SK-N-SH treated with all-trans-retinoic acid at 6 μM for 48 hours (cell line): ENCODE results near the gene ICA1.
"Not testable (repeated sequence)": the region's sequence is repeated elsewhere in the genome, so short reads cannot be mapped to it uniquely, and the experiment has no call there.

ENCODE experiments used
- ATAC-seq: fragments of 200-7000 bp; cut with Tn5 transposase; 3 replicates; pipeline ENCODE4 v1.9.1; 2020; ENCODE audit warnings: mild to moderate bottlenecking, moderate library complexity
- ARNTL ChIP-seq: fragments of 450-650 bp; formaldehyde crosslinking; IDR thresholded peaks from 2 replicates; pipeline ENCODE4 v1.5.0; 2020; ENCODE audit warnings: low read depth, mild to moderate bottlenecking, moderate library complexity, borderline replicate concordance
- BACH2 ChIP-seq: fragments of 250-450 bp; sonication (Bioruptor Pico); IDR thresholded peaks from 2 replicates; pipeline ENCODE4 v1.9.0; 2021; ENCODE audit warnings: mild to moderate bottlenecking, borderline replicate concordance
- CREB5 ChIP-seq: fragments of 250-450 bp; sonication (Bioruptor Pico); IDR thresholded peaks from 2 replicates; pipeline ENCODE4 v1.5.1; 2020; ENCODE audit warnings: low read depth, mild to moderate bottlenecking, moderate library complexity
- CSDC2 ChIP-seq: fragments of 250-450 bp; sonication (Bioruptor Pico); IDR thresholded peaks from 2 replicates; pipeline ENCODE4 v1.5.0; 2020; ENCODE audit warnings: mild to moderate bottlenecking, moderate library complexity
- CSRNP3 ChIP-seq: fragments of 250-450 bp; sonication (Bioruptor Pico); IDR thresholded peaks from 2 replicates; pipeline ENCODE4 v1.5.1; 2021; ENCODE audit warnings: mild to moderate bottlenecking, moderate library complexity
- ESRRG ChIP-seq: fragments of 250-450 bp; sonication (Bioruptor Pico); IDR thresholded peaks from 2 replicates; pipeline ENCODE4 v1.6.1; 2021; ENCODE audit warnings: mild to moderate bottlenecking
- GLIS3 ChIP-seq: fragments of 250-450 bp; sonication (Bioruptor Pico); IDR thresholded peaks from 2 replicates; pipeline ENCODE4 v1.5.0; 2020; ENCODE audit warnings: mild to moderate bottlenecking, moderate library complexity
- ISL1 ChIP-seq: fragments of 250-450 bp; sonication (Bioruptor Pico); IDR thresholded peaks from 2 replicates; pipeline ENCODE4 v2.1.2; 2022; ENCODE audit warnings: mild to moderate bottlenecking, moderate library complexity
- OSR1 ChIP-seq: fragments of 250-450 bp; sonication (Bioruptor Pico); IDR thresholded peaks from 2 replicates; pipeline ENCODE4 v1.8.0; 2022; ENCODE audit warnings: moderate library complexity, mild to moderate bottlenecking, inconsistent platforms
- PATZ1 ChIP-seq: fragments of 250-450 bp; sonication (Bioruptor Pico); IDR thresholded peaks from 2 replicates; pipeline ENCODE4 v1.8.0; 2020; ENCODE audit warnings: mild to moderate bottlenecking, moderate library complexity, borderline replicate concordance
- POU6F1 ChIP-seq: fragments of 250-450 bp; sonication (Bioruptor Pico); IDR thresholded peaks from 2 replicates; pipeline ENCODE4 v1.8.0; 2021; ENCODE audit warnings: low read depth, mild to moderate bottlenecking, moderate library complexity, borderline replicate concordance
- PPARA ChIP-seq: fragments of 250-450 bp; sonication (Bioruptor Pico); IDR thresholded peaks from 2 replicates; pipeline ENCODE4 v1.5.0; 2020; ENCODE audit warnings: mild to moderate bottlenecking, borderline replicate concordance
- RARB ChIP-seq: fragments of 250-450 bp; sonication (Bioruptor Pico); IDR thresholded peaks from 2 replicates; pipeline ENCODE4 v1.8.0; 2021; ENCODE audit warnings: mild to moderate bottlenecking, moderate library complexity
- SNAI2 ChIP-seq: fragments of 250-450 bp; sonication (Bioruptor Pico); IDR thresholded peaks from 2 replicates; pipeline ENCODE4 v1.5.0; 2020; ENCODE audit warnings: mild to moderate bottlenecking, moderate library complexity
- TCF4 ChIP-seq: fragments of 250-450 bp; sonication (Bioruptor Pico); IDR thresholded peaks from 2 replicates; pipeline ENCODE4 v1.8.0; 2021; ENCODE audit warnings: mild to moderate bottlenecking, moderate library complexity, borderline replicate concordance
- TOX ChIP-seq: fragments of 250-450 bp; sonication (Bioruptor Pico); IDR thresholded peaks from 2 replicates; pipeline ENCODE4 v1.8.0; 2021; ENCODE audit warnings: mild to moderate bottlenecking, moderate library complexity, borderline replicate concordance
- TSHZ2 ChIP-seq: fragments of 250-450 bp; sonication (Bioruptor Pico); IDR thresholded peaks from 2 replicates; pipeline ENCODE4 v1.5.0; 2020; ENCODE audit warnings: mild to moderate bottlenecking, moderate library complexity
- ZC3H10 ChIP-seq: fragments of 250-450 bp; sonication (Bioruptor Pico); IDR thresholded peaks from 2 replicates; pipeline ENCODE4 v1.5.1; 2021; ENCODE audit warnings: mild to moderate bottlenecking, moderate library complexity
- ZFP3 ChIP-seq: fragments of 250-450 bp; sonication (Bioruptor Pico); IDR thresholded peaks from 2 replicates; pipeline ENCODE4 v1.5.0; 2020; ENCODE audit warnings: mild to moderate bottlenecking, moderate library complexity
- ZFP30 ChIP-seq: fragments of 450-650 bp; formaldehyde crosslinking; IDR thresholded peaks from 2 replicates; pipeline ENCODE4 v1.5.0; 2022; ENCODE audit warnings: mild to moderate bottlenecking, moderate library complexity
- ZNF565 ChIP-seq: fragments of 450-650 bp; formaldehyde crosslinking; conservative IDR thresholded peaks from 2 replicates; pipeline ENCODE4 v1.5.0; 2020; ENCODE audit warnings: low read depth, mild to moderate bottlenecking, moderate library complexity
- ZNF70 ChIP-seq: fragments of 450-650 bp; formaldehyde crosslinking; IDR thresholded peaks from 2 replicates; pipeline ENCODE4 v1.5.0; 2020; ENCODE audit warnings: mild to moderate bottlenecking, moderate library complexity
- ZNF8 ChIP-seq: fragments of 450-650 bp; formaldehyde crosslinking; IDR thresholded peaks from 2 replicates; pipeline ENCODE4 v1.5.0; 2020; ENCODE audit warnings: mild to moderate bottlenecking, moderate library complexity

The ICA1 gene

GRCh38 chr7:8109196-8110022 is 152.6 kb downstream of the ICA1 start:
- TF ChIP-seq ZNF565 (CRISPR knock-in tag): no peak
- no peak for TF ChIP-seq OSR1 (CRISPR knock-in tag)
- TF ChIP-seq ZFP3 (CRISPR knock-in tag): no peak
- TF ChIP-seq ZNF8 (CRISPR knock-in tag): no peak
- no peak for TF ChIP-seq TOX (CRISPR knock-in tag)
- no peak for TF ChIP-seq BACH2 (CRISPR knock-in tag)
- no peak for TF ChIP-seq ISL1 (CRISPR knock-in tag)
- no peak for TF ChIP-seq CSRNP3 (CRISPR knock-in tag)
- no peak for TF ChIP-seq GLIS3 (CRISPR knock-in tag)
- no peak for TF ChIP-seq ZC3H10 (CRISPR knock-in tag)
- TF ChIP-seq ARNTL: no peak
- ATAC-seq: no peak

- no peak for ATAC-seq
- TF ChIP-seq SNAI2 (CRISPR knock-in tag) (no peak), ZNF565 (CRISPR knock-in tag) (no peak)
Observed at GRCh38 chr7:8105449-8106095, 156.4 kb downstream of the ICA1 start.

- no peak for TF ChIP-seq ESRRG
- TF ChIP-seq POU6F1 (CRISPR knock-in tag): no peak
- TF ChIP-seq CSRNP3 (CRISPR knock-in tag): no peak
- no peak for TF ChIP-seq CSDC2 (CRISPR knock-in tag)
- TF ChIP-seq TSHZ2 (CRISPR knock-in tag): no peak
- no peak for TF ChIP-seq ZC3H10 (CRISPR knock-in tag)
- TF ChIP-seq CREB5: no peak
- TF ChIP-seq SNAI2 (CRISPR knock-in tag): no peak
- no peak for TF ChIP-seq TCF4 (CRISPR knock-in tag)
- no peak for TF ChIP-seq PPARA (CRISPR knock-in tag)
- no peak for TF ChIP-seq ZFP3 (CRISPR knock-in tag)
- no peak for TF ChIP-seq PATZ1
- no peak for TF ChIP-seq TOX (CRISPR knock-in tag)
- TF ChIP-seq ZNF8 (CRISPR knock-in tag): no peak
- TF ChIP-seq BACH2 (CRISPR knock-in tag): no peak
- no peak for TF ChIP-seq ZNF70 (CRISPR knock-in tag)
- TF ChIP-seq ZFP30 (CRISPR knock-in tag): no peak
- no peak for TF ChIP-seq OSR1 (CRISPR knock-in tag)
- no peak for TF ChIP-seq ARNTL
- no peak for TF ChIP-seq RARB (CRISPR knock-in tag)
- no peak for ATAC-seq
Observed at GRCh38 chr7:8103282-8103681, 158.7 kb downstream of the ICA1 start.

- ATAC-seq: not testable (repeated sequence)
Observed at GRCh38 chr7:8101292-8101691, 160.7 kb downstream of the ICA1 start.
